SIG-M5 treated with dmso at 0.1 percent for 504 hours (cell line): Measurements from ENCODE around the gene HNRNPM.

Experiments used
- DNase-seq: peaks from one replicate; lab custom pipeline; 2025; ENCODE audit not compliant: unreplicated experiment; lab: John Stamatoyannopoulos, UW

HNRNPM gene

GRCh38 chr19:8485561-8486371 lies 41.0 kb downstream of the HNRNPM start:
- no peak for DNase-seq

DNA sequence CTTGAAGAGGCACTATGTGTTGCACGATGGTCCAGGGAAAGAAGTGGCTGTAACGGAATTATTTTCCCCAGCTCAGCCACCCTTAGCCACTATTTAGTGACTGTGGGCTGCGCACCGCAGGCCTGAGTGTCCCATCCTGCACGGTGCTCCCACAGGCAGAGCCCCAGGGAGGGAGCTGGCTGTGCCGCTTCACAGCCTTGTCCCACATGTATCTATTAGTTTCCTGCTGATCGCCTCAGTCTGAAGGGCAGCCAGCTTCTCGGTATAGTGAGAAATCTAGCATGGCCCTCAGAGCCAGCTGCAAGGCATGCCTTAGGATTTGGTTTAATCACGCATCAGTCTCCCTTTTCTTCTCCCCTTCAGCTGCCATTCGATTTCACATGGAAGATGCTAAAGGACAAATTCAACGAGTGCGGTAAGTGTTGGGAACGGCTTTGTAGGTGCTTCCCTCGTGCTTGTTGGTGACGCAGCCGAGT lies 41.9 kb downstream of the HNRNPM start:
- no peak for DNase-seq

GRCh38 chr19:8487137-8487851 lies 42.5 kb downstream of the HNRNPM start:
- DNase-seq, result peak; percentile 97

DNA sequence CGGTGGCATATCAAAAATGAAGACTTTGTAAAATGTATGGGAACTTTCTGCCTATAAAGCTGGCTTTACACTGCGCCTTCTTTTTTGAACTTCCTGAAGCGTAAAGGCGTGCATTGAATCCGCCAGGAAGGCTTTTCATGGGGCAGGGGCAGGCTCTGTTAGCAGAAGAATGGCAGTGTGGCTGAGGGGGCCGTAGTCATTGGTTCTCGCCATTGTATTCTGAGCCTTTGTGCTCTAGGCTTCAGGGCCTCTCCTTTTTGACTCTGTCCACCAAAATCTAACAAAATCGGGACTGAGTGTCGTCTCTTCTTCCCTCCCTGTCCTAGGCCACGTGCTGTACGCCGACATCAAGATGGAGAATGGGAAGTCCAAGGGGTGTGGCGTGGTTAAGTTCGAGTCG lies 43.6 kb downstream of the HNRNPM start:
- no peak for DNase-seq

DNA sequence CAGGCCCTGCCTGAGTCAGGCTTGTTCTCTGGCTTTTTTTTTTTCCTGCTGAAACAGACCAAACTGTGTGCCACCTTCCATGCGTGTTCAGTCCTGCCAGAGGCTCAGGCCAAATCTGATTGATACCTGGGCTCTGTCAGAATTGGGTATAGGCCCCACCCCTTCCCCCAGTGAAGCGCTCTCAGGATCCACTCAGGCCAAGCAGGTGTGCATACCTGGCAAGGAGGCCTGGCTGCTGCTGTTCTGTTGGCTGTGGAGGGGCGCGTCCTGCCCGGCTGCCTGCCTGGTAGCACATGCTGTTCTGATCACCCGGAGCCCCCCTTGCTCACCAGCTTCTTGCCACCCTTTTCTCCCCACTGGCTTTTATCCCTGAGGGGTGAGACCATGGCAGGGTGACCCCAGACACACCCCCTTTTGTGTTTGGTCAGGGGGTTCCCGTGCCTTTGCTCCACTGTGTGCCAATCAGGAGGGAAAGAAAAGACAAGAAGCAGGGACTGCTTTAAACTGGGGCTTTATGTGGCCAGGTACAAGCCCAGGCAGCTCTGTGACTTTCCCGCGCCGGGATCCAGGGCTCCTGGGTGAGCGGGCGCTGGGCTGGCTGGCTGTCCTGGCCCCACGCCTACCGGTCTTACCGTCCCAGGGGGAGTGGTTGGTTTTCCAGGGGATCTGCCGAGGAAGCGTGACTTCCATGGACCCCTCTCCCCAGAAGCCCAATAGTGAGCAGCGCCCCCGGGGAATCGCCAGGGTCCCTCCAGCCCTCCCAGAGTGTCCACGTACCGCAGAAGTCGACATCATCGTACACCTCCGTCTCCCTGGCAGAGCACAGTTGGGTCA lies 45.0 kb downstream of the HNRNPM start:
- no peak for DNase-seq

DNA sequence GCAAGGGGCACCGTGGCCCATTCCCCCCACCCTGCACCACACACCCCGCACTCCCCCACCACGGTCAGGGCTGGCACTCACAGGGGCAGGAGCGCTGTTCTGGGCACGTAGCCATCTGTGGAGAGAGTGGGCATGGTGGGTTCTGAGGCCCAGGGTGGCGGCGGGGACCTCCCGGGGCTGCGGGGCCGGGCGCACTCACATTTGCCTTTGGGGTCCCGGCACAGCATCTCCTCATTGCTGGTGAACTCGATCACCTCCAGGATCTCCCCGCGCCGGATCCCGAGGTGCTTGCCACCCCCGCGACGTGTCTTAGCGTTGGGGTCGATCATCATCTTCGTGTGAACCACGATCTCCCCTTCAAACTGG lies 45.6 kb downstream of the HNRNPM start:
- DNase-seq, result no peak

GRCh38 chr19:8490873-8491272 lies 46.1 kb downstream of the HNRNPM start:
- DNase-seq, result no peak

- no peak for DNase-seq
These were observed 46.8 kb downstream of the HNRNPM start for GRCh38 chr19:8491574-8491973.

GRCh38 chr19:8494158-8494557 lies 49.4 kb downstream of the HNRNPM start:
- peak; percentile 92 for DNase-seq

- DNase-seq, result no peak
These were observed 53.5 kb downstream of the HNRNPM start for GRCh38 chr19:8498295-8498694.

GRCh38 chr19:8499048-8499833 lies 54.5 kb downstream of the HNRNPM start:
- no peak for DNase-seq

- peak; percentile 97 for DNase-seq
These were observed 55.4 kb downstream of the HNRNPM start for GRCh38 chr19:8500158-8500557.

- no peak for DNase-seq
These were observed 56.7 kb downstream of the HNRNPM start for GRCh38 chr19:8501516-8501915.

DNA sequence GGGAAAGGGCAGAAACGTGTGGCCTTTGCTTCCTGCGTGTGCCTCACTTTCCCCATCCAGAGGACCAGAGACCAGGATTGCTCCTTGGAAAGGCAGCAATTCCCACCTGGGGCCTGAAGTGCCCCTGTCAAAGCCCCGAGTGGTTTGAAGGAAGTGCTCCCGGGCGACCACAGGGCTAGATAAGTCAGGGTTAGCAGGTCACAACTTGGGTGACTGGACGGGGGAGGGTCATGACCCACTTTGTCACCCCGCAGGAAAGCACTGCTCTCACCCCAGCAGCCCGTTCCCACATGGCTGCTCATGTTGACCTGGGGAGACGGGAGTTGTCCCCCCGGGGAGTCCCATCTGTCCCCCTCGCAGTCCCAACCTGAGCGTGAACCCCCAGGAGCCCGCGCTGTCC lies 57.2 kb downstream of the HNRNPM start:
- no peak for DNase-seq

- DNase-seq, result peak; percentile 46
These were observed 58.7 kb downstream of the HNRNPM start for GRCh38 chr19:8503510-8503909.

- DNase-seq, result no peak
These were observed 59.4 kb downstream of the HNRNPM start for GRCh38 chr19:8504171-8504570.

DNA sequence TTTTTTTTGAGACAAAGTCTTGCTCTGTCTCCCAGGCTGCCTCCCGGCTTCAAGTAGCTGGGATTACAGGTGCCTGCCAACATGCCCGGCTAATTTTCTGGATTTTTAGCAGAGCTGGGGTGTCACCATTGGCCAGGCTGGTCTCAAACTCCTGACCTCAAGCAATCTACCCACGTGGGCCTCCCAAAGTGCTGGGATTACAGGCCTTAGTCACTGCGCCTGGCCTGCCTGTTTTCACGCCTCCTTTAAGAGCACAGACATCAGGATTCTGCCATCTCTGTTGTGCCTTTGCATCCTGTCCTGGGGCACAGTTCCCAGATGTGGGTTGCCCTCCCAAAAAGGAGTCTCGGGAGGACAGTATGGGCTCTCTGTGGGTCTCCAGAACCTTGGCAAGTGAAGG lies 60.1 kb downstream of the HNRNPM start:
- DNase-seq, result no peak

GRCh38 chr19:8505680-8506401 lies 61.1 kb downstream of the HNRNPM start:
- DNase-seq, result peak; percentile 39

DNA sequence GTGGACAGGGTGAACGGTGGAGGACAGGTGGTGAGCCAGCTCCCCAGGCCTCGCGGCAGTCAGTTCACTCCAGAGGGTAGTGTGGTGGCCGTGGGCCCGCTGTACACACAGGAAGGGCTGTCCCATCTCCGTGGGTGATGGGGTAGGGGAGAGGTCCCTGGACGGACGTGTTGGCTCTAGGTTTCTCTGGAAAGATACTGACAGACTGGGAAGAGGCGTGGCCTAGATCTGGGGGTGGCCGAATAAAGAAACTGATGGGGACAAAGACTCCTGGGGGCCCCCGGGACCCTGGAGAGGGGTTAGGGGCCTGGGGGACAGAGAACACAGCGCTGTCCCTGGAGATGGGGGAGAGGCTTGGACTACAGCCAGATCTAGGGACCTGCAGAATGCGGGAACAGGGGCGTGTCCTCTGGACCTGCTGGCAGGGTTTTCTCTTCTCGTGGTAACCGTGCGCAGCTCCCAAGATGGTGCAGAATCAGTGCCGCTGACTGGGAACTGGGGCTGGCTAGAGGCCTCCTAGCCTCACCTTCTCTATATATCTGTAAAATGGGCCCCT lies 61.7 kb downstream of the HNRNPM start:
- no peak for DNase-seq

DNA sequence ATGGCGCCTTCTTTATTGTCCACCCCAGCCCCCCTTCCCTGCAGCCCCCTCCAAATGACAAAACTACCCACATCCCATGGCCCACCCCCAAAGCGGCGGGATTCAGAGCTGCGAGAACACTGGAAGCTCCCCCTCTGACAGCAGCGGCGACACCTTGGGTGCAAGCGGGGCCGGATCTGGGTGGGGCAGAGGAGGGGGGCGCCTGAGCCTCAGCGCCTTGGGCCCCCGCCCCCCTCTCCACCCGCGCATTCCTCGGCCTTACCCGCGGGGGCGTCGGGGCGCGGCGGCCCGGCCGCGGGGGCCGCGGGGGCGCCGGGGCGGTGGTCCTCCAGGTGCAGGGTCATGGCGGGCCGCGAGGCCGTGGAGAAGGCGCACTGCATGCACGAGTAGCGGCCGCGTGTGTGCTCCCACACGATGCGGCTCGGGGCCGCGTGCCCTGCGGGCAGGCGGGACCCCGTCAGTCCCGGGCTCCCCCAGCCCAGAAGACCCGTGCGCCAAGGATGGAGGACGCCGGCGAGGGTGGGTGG lies 65.9 kb downstream of the HNRNPM start:
- DNase-seq, result no peak
